Esophagus muscularis mucosa (tissue), 4 donors: ENCODE data around the gene FOXRED1. TPM values are rescaled to one million over a fixed set of nuclear protein-coding genes. Genes with fewer than 3 reads are reported as not detected.

Experiments used
- DNase-seq: peaks from one replicate; pipeline ENCODE4 v3.0.0-alpha.2; 2017; ENCODE audit errors: extremely low spot score
- H3K27ac ChIP-seq, 4 donors: fragments of 200-600 bp; sonication (generic); replicated peaks in 1 of 4; 1 replicate in 3 of 4; 2 replicates in 1 of 4; pipeline ENCODE4 v1.5.1; 2016 to 2019; ENCODE audit warnings: mild to moderate bottlenecking in 1 of 4
- H3K27me3 ChIP-seq, 4 donors: fragments of 200-600 bp; sonication (generic); one replicate each; pipeline versions ENCODE4 v1.5.1 to v1.6.0; 2016 to 2019
- H3K36me3 ChIP-seq, 4 donors: fragments of 200-600 bp; sonication (generic); one replicate each; pipeline ENCODE4 v1.5.1; 2016 to 2019
- H3K4me1 ChIP-seq, 4 donors: fragments of 200-600 bp; sonication (generic); one replicate each; pipeline ENCODE4 v1.5.1; 2016 to 2019
- H3K4me3 ChIP-seq, 4 donors: fragments of 200-600 bp; sonication (generic); 1 replicate in 2 of 4; 2 replicates in 2 of 4; pipeline ENCODE4 v1.5.1; 2016 to 2019; ENCODE audit warnings: mild to moderate bottlenecking in 4 of 4, moderate library complexity in 1 of 4
- H3K9me3 ChIP-seq, 4 donors: fragments of 200-600 bp; sonication (generic); 1 replicate in 3 of 4; 2 replicates in 1 of 4; pipeline ENCODE4 v1.5.1; 2016 to 2019
- EP300 ChIP-seq: sonication (generic); formaldehyde crosslinking; IDR thresholded peaks from one replicate; pipeline ENCODE4 v1.6.1; 2017; ENCODE audit warnings: antibody characterized with exemption
- POLR2A ChIP-seq: fragments of 450-650 bp; IDR thresholded peaks from one replicate; pipeline ENCODE4 v1.6.1; 2017; ENCODE audit warnings: antibody characterized with exemption, moderate library complexity, mild to moderate bottlenecking, low read depth
- POLR2AphosphoS5 ChIP-seq, 2 donors: sonication (generic); formaldehyde crosslinking; IDR thresholded peaks; one replicate each; pipeline ENCODE4 v1.6.1; 2017; ENCODE audit warnings: antibody characterized with exemption in 2 of 2
- whole genome bisulfite sequencing: methylation state at CpG from one replicate; pipeline ENCODE4 v1.1.5; 2018; 5-methylcytosine and 5-hydroxymethylcytosine counted together
- intact Hi-C: fragments of 100-400 bp; cut with DNase I; formaldehyde crosslinking; loops from one replicate; pipeline ENCODE4 v1.15.1; 2023
- total RNA-seq, 4 donors: library from RNA; depleted of rRNA; stranded (reverse); fragments of >200 nt; gene quantifications; one replicate each; pipeline versions ENCODE4 v1.1.0 to v1.2.1, GENCODE V29; 2016
- TF ChIP-seq, protein P1 (sequence below), 3 experiments: fragments of 200-600 bp in 2 of 3; fragments of 450-650 bp in 1 of 3; sonication (generic) in 2 of 3; IDR thresholded peaks; one replicate each; pipeline ENCODE4 v1.5.1; 2017 to 2019; ENCODE audit warnings: antibody characterized with exemption in 3 of 3, mild to moderate bottlenecking in 2 of 3, moderate library complexity in 1 of 3

The FOXRED1 gene
- 10 to 100 TPM; 10.9 to 13.1 (median 12.2) TPM for total RNA-seq

DNA sequence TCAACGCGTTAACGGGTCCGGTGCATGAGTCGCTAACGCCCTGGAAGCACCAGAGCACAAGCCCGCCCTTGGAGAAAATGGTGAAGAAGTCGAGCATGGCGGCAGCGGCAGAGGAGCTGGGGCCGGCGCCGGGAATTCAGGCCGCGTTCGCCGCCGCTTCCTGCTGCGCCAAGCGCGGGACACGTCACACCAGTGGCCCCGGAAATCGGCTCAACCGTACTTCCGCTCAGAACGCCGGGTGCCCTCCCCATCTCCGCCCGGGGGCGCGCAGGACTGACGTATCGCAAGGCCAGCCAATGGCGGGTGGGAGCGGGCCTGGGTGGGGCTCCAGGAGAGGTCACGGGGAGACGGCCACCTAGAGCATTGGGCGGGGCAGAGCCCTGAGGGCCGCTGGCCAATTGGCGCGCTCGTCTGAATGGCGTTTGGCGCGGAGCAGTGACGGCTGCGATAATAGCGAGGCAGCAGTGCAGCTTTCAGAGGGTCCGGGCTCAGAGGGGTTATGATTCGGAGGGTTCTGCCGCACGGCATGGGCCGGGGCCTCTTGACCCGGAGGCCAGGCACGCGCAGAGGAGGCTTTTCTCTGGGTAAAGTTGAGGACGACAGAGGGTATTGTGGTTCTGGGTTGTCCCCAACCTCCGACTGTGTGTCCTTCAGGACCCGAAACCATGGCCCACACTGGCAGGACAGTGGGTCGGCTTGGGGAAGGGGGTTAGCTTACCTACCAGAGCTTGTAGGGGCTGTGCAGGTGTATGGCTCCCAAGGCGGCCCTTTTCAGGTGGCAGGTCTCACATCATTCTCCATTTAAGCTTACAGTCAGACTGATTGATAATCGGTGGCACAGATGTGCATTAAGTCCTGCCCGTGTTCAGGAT, at the start of gene FOXRED1, which contains the start of gene SRPRA:
Gene FOXRED1, plus strand, starts transcription at position 447 of the 872 bp plus-strand sequence. Its CDS starts 53 bp downstream, at position 500.
Gene SRPRA, minus strand, starts transcription at position 188 of the 872 bp plus-strand sequence. Its CDS starts 91 bp downstream, at position 97.
- H3K36me3 ChIP-seq, result peaks cover 30 to 53% (median 47%) of the 10 kb centered on the region in 4 donors
- peak; percentile 100 for DNase-seq
- no peaks in the 10 kb centered on the region for H3K9me3 ChIP-seq
- peak within 1 kb of the TSS; percentile 69 to 92 (median 84) for H3K4me3 ChIP-seq
- WGBS, result 0% methylated on average over 28 of the region's 64 CpGs
- H3K4me1 ChIP-seq, result peaks cover 18 to 34% (median 21%) of the 10 kb centered on the region in 4 donors
- TF ChIP-seq, protein P1, sequence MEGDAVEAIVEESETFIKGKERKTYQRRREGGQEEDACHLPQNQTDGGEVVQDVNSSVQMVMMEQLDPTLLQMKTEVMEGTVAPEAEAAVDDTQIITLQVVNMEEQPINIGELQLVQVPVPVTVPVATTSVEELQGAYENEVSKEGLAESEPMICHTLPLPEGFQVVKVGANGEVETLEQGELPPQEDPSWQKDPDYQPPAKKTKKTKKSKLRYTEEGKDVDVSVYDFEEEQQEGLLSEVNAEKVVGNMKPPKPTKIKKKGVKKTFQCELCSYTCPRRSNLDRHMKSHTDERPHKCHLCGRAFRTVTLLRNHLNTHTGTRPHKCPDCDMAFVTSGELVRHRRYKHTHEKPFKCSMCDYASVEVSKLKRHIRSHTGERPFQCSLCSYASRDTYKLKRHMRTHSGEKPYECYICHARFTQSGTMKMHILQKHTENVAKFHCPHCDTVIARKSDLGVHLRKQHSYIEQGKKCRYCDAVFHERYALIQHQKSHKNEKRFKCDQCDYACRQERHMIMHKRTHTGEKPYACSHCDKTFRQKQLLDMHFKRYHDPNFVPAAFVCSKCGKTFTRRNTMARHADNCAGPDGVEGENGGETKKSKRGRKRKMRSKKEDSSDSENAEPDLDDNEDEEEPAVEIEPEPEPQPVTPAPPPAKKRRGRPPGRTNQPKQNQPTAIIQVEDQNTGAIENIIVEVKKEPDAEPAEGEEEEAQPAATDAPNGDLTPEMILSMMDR (IDR thresholded peaks at IDR 0.05), result peak in 1 of 3 experiments; percentile 5
- TF ChIP-seq EP300 (no peak), POLR2AphosphoS5 (IDR thresholded peaks at IDR 0.05) (peak; percentile 95), POLR2A (peak; percentile 49)
- peak within 1 kb of the TSS; percentile 87 to 95 (median 91) for H3K27ac ChIP-seq
- H3K27me3 ChIP-seq, result no peaks in the 10 kb centered on the region
- intact Hi-C loops, result loop anchor here (5.0 kb wide), 1 partner anchor 57 kb away; the partner anchor contains the start of genes FAM118B and RPUSD4

DNA sequence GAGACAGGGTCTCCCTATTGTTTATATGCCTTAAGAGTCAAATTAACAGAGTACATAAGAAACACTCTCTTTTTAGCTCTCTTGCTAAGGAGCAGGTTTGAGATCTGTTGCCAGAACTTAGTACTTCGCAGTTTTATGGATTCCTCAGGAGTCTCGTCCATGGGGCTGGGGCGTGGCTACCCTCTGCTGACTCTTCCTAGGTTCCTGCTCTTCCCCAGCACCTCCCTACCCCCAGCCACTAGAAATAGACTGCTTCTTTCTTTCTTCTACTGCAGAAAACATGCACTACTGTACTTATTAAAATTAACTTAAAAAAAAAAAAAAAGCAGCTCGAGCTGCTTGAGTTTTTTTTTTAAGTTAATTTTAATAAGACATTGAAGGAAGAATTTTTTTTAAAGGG, 49.4 kb upstream of the FOXRED1 start:
- intact Hi-C loops, result no loop called here
- Histone ChIP-seq H3K27ac (no peak overlapping the region), H3K4me3 (no peak overlapping the region), H3K4me1 (peaks cover 0 to 7% (median 1%) of the 10 kb centered on the region in 4 donors), H3K27me3 (no peaks in the 10 kb centered on the region), H3K36me3 (no peaks in the 10 kb centered on the region), H3K9me3 (no peaks in the 10 kb centered on the region)
- no peak for DNase-seq
- TF ChIP-seq, protein P1 (IDR thresholded peaks at IDR 0.05), result no peak
- no peak for TF ChIP-seq POLR2AphosphoS5 (IDR thresholded peaks at IDR 0.05)
- no peak for TF ChIP-seq POLR2A
- 75% methylated on average over 4 of the region's 4 CpGs for WGBS

DNA sequence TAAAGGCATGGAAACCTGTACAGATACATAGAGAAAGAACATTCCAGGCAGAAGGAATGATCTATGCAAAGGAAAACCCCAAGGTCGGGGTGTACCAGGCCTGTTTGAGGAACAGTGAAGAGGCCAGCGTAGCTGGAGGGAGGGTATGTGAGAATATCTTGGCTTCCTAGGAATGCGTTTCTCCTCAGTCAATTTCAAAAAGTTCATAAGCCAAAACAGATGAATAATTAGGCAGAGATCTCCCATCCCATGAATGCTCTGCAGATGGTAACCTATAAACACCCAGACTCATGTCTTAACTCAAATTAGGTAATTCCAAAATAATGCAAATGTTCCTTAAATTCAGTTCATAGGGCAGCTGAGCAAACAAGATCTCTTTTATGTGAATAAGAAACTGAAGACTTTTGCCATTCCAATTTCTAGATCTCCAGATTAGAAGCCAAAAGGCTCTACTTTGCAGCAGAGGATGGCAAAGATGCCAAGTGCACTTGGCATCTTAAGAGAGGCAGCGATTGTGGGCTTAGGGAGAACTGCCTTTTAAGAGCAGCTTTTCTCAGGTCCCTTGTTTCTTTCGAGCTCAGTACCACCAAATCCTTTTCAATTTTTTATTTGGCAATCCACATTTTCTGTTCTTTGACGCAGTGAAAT, 44.2 kb upstream of the FOXRED1 start:
- Histone ChIP-seq H3K27ac (no peak overlapping the region), H3K9me3 (no peaks in the 10 kb centered on the region), H3K36me3 (peaks cover 0 to 6% (median 0%) of the 10 kb centered on the region in 4 donors), H3K27me3 (no peaks in the 10 kb centered on the region), H3K4me3 (no peak overlapping the region), H3K4me1 (no peaks in the 10 kb centered on the region)
- no peak for TF ChIP-seq POLR2AphosphoS5 (IDR thresholded peaks at IDR 0.05)
- TF ChIP-seq EP300, result no peak
- TF ChIP-seq, protein P1 (IDR thresholded peaks at IDR 0.05), result no peak
- no peak for TF ChIP-seq POLR2A
- no peak for DNase-seq
- intact Hi-C loops, result no loop called here
- WGBS, result 89% methylated on average over 6 of the region's 6 CpGs

DNA sequence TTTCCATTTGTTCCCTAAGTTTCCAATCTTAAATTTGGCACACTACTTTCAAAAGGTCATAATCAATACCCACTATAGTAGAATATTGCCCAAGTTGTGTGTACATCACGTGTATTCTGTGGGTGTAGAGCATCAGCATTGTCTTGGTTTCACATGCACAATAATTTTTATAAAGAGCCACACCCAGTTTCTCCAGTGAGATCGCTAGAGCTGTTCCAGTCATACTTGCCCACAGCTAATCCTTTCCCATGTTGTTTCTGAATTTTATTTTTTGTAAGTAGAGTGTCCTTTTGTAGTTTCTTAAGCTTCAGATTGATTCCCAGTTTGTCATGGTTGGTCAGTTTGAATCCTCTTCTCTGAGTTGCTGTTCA, 43.7 kb upstream of the FOXRED1 start:
- intact Hi-C loops, result no loop called here
- Histone ChIP-seq H3K27me3 (no peaks in the 10 kb centered on the region), H3K4me1 (no peaks in the 10 kb centered on the region), H3K9me3 (no peaks in the 10 kb centered on the region), H3K36me3 (peaks cover 0 to 12% (median 0%) of the 10 kb centered on the region in 4 donors), H3K27ac (no peak overlapping the region), H3K4me3 (no peak overlapping the region)
- TF ChIP-seq POLR2AphosphoS5 (IDR thresholded peaks at IDR 0.05) (no peak), EP300 (no peak), POLR2A (no peak)
- TF ChIP-seq, protein P1 (IDR thresholded peaks at IDR 0.05), result no peak
- WGBS, result 85% methylated on average over 2 of the region's 2 CpGs
- DNase-seq, result no peak
